SK-N-SH (cell line): Measurements from ENCODE around the gene TUSC1. TPM values are rescaled to one million over a fixed set of nuclear protein-coding genes. Genes with fewer than 3 reads are reported as not detected.

Source experiments
- CTCF ChIA-PET: fragments of 300-600, 350-600 bp; formaldehyde crosslinking; extraction: SDS; loops from one replicate; lab custom pipeline; 2021; lab: Yijun Ruan, JAX
- POLR2A ChIA-PET: fragments of 350-600 bp; sonication (Branson Sonifier 250); formaldehyde crosslinking; extraction: SDS; loops from one replicate; lab custom pipeline; 2020; ENCODE audit warnings: antibody characterized with exemption, inconsistent platforms; lab: Yijun Ruan, JAX
- DNase-seq: peaks from one replicate; pipeline ENCODE4 v3.0.0; 2012
- H2AFZ ChIP-seq: fragments of 200-600 bp; sonication (generic); 2 replicates; pipeline ENCODE4 v1.8.1; 2016; ENCODE audit warnings: antibody characterized with exemption, mild to moderate bottlenecking, low read depth
- H3F3A ChIP-seq: fragments of 200-600 bp; sonication (generic); replicated peaks from 2 replicates; pipeline ENCODE3; 2016; ENCODE audit warnings: antibody characterized with exemption, mild to moderate bottlenecking; ENCODE audit not compliant: insufficient read depth
- H3K27ac ChIP-seq, 2 experiments: fragments of 200-500 bp in 1 of 2; fragments of 200-600 bp in 1 of 2; sonication (Bioruptor generic) in 1 of 2; sonication (generic), shearing (Covaris generic) in 1 of 2; 2 replicates each; pipeline versions ENCODE4 v1.5.1 to v1.6.1; 2014 to 2016; ENCODE audit warnings: low read depth in 2 of 2, inconsistent platforms in 1 of 2, low read length in 1 of 2, mild to moderate bottlenecking in 1 of 2, mixed read lengths in 1 of 2
- H3K27me3 ChIP-seq: fragments of 200-600 bp; sonication (generic), shearing (Covaris generic); 2 replicates; pipeline ENCODE4 v1.6.1; 2016; ENCODE audit warnings: mixed run types; ENCODE audit not compliant: insufficient read depth
- H3K36me3 ChIP-seq, 2 experiments: fragments of 200-500 bp in 1 of 2; fragments of 200-600 bp in 1 of 2; sonication (Bioruptor generic) in 1 of 2; sonication (generic) in 1 of 2; replicated peaks in 1 of 2; 2 replicates each; pipeline versions ENCODE3 to v1.5.1; 2014 to 2016; ENCODE audit warnings: low read length in 1 of 2, mild to moderate bottlenecking in 1 of 2; ENCODE audit not compliant: insufficient read depth in 2 of 2, control insufficient read depth in 1 of 2
- H3K4me1 ChIP-seq, 2 experiments: fragments of 200-500 bp in 1 of 2; fragments of 200-600 bp in 1 of 2; sonication (Bioruptor generic) in 1 of 2; sonication (generic), shearing (Covaris generic) in 1 of 2; 2 replicates each; pipeline versions ENCODE4 v1.5.1 to v1.6.1; 2014 to 2016; ENCODE audit warnings: low read depth in 1 of 2, low read length in 1 of 2, mixed run types in 1 of 2; ENCODE audit not compliant: insufficient read depth in 2 of 2, control insufficient read depth in 1 of 2
- H3K4me2 ChIP-seq: fragments of 200-600 bp; sonication (generic), shearing (Covaris generic); 2 replicates; pipeline ENCODE4 v1.6.1; 2017; ENCODE audit warnings: mixed run types
- H3K4me3 ChIP-seq, 2 experiments: fragments of 200-500 bp in 1 of 2; fragments of 200-600 bp in 1 of 2; sonication (Bioruptor generic) in 1 of 2; sonication (generic), shearing (Covaris generic) in 1 of 2; 2 replicates each; pipeline versions ENCODE4 v1.5.1 to v1.8.1; 2014 to 2016; ENCODE audit warnings: low read depth in 2 of 2, inconsistent platforms in 1 of 2, low read length in 1 of 2, mild to moderate bottlenecking in 1 of 2, mixed read lengths in 1 of 2, moderate library complexity in 1 of 2
- H3K79me2 ChIP-seq: fragments of 200-600 bp; sonication (generic); 2 replicates; pipeline ENCODE4 v1.8.1; 2017; ENCODE audit warnings: mild to moderate bottlenecking; ENCODE audit not compliant: insufficient read depth
- H3K9ac ChIP-seq: fragments of 200-600 bp; sonication (generic); 2 replicates; pipeline ENCODE4 v1.6.1; 2017; ENCODE audit warnings: mixed run types
- H3K9me2 ChIP-seq: fragments of 200-600 bp; sonication (generic); 2 replicates; pipeline ENCODE4 v1.6.1; 2017; ENCODE audit warnings: mixed run types
- H3K9me3 ChIP-seq: fragments of 200-600 bp; sonication (generic); 2 replicates; pipeline ENCODE4 v1.6.1; 2017; ENCODE audit warnings: mixed run types, mild to moderate bottlenecking, moderate library complexity
- H4K20me1 ChIP-seq: fragments of 200-600 bp; sonication (generic); 2 replicates; pipeline ENCODE4 v1.6.1; 2017; ENCODE audit warnings: mild to moderate bottlenecking, mixed run types; ENCODE audit not compliant: insufficient read depth
- ELF1 ChIP-seq: IDR thresholded peaks from 2 replicates; pipeline ENCODE4 v1.4.0; 2012
- EP300 ChIP-seq, 2 experiments: IDR thresholded peaks; 2 replicates each; pipeline versions ENCODE4 v1.4.0 to v1.6.1; 2012; ENCODE audit warnings: borderline replicate concordance in 1 of 2, low read depth in 1 of 2, low read length in 1 of 2
- FOSL2 ChIP-seq: IDR thresholded peaks from 2 replicates; pipeline ENCODE4 v1.4.0; 2012; ENCODE audit warnings: low read depth, mild to moderate bottlenecking, moderate library complexity, borderline replicate concordance
- FOXM1 ChIP-seq: IDR thresholded peaks from 2 replicates; pipeline ENCODE4 v1.4.0; 2012; ENCODE audit warnings: low read depth, mild to moderate bottlenecking
- GABPA ChIP-seq: IDR thresholded peaks from 2 replicates; pipeline ENCODE4 v1.4.0; 2012; ENCODE audit warnings: low read depth, mild to moderate bottlenecking
- JUND ChIP-seq: IDR thresholded peaks from 2 replicates; pipeline ENCODE4 v1.4.0; 2012
- PBX3 ChIP-seq: IDR thresholded peaks from 2 replicates; pipeline ENCODE4; 2012
- RCOR1 ChIP-seq: fragments of 150-350 bp; IDR thresholded peaks from 2 replicates; pipeline ENCODE4 v1.6.1; 2017; ENCODE audit warnings: antibody characterized with exemption, low read length
- REST ChIP-seq: IDR thresholded peaks from 2 replicates; pipeline ENCODE4 v1.6.1; 2012; ENCODE audit warnings: mild to moderate bottlenecking, low read depth, low read length, moderate library complexity
- RFX5 ChIP-seq: IDR thresholded peaks from 2 replicates; pipeline ENCODE4 v1.6.1; 2012; ENCODE audit warnings: mild to moderate bottlenecking, improper control_type of control experiment, low read length
- RXRA ChIP-seq: IDR thresholded peaks from 2 replicates; pipeline ENCODE4 v1.4.0; 2012; ENCODE audit warnings: low read depth, mild to moderate bottlenecking, borderline replicate concordance
- USF1 ChIP-seq: IDR thresholded peaks from 2 replicates; pipeline ENCODE4 v1.4.0; 2012; ENCODE audit warnings: low read depth, borderline replicate concordance
- WGBS: methylation state at CpG from one replicate; pipeline ENCODE4 v1.1.6; 2017; ENCODE audit warnings: low lambda C conversion rate; 5-methylcytosine and 5-hydroxymethylcytosine counted together
- polyA plus RNA-seq, 3 experiments: library from polyadenylated mRNA; depleted of rRNA; stranded (reverse); fragments of >200 nt; gene quantifications; 2 replicates each; pipeline ENCODE4 v1.2.3, GENCODE V29; 2012

TUSC1 gene
- polyA plus RNA-seq, 1 of the 3 experiments (the other 2 are of a cell fraction), result 9.1 TPM

- no peaks in the 10 kb centered on the region for H3K9me3 ChIP-seq
- WGBS, result 29% methylated on average over 4 of the region's 4 CpGs
- H3K4me2 ChIP-seq, result peak overlapping the region; percentile 17; the same call in 1 of the 2 replicates
- no peaks in the 10 kb centered on the region for H3K36me3 ChIP-seq
- DNase-seq, result no peak
- no peaks in the 10 kb centered on the region for H3K27me3 ChIP-seq
- TF ChIP-seq JUND (peak; percentile 27; the same call in 1 of the 2 replicates), REST (no peak), PBX3 (0 out of 2 replicates have a peak, but pooled peaks have one; percentile 14), ELF1 (no peak), RFX5 (no peak), RCOR1 (no peak), FOSL2 (peak; percentile 16; the same call in 1 of the 2 replicates), USF1 (no peak), GABPA (no peak), FOXM1 (no peak), RXRA (0 out of 2 replicates have a peak, but pooled peaks have one; percentile 17), EP300 (IDR thresholded peaks at IDR 0.05; ENCODE audit: borderline replicate concordance in 1 of 2, low read depth in 1 of 2, low read length in 1 of 2) (peak in 1 of 2 experiments; percentile 29; a peak in 1 of 4 replicates)
- H3K9ac ChIP-seq, result no peak overlapping the region
- peak overlapping the region in 1 of 2 experiments; percentile 47; a peak in 2 of 4 replicates for H3K27ac ChIP-seq
- POLR2A ChIA-PET, result no interaction called here
- no peaks in the 10 kb centered on the region for H3K9me2 ChIP-seq
- H3K79me2 ChIP-seq, result 0 out of 2 replicates have a peak, but pooled peaks cover 5% of the 10 kb centered on the region
- H4K20me1 ChIP-seq, result no peaks in the 10 kb centered on the region
- CTCF ChIA-PET, result no interaction called here
- H3F3A ChIP-seq, result peaks cover 23% of the 10 kb centered on the region
- H2AFZ ChIP-seq, result no peak overlapping the region
- H3K4me1 ChIP-seq, result peaks cover 5% of the 10 kb centered on the region in 2 experiments; a peak in 3 of 4 replicates
- no peak overlapping the region for H3K4me3 ChIP-seq
Measured at GRCh38 chr9:25681266-25681665, 3.0 kb upstream of the TUSC1 start.
